Caco-2 (cell line): ENCODE measurements around the gene CIITA. TPM values are rescaled to one million over a fixed set of nuclear protein-coding genes. Genes with fewer than 3 reads are reported as not detected.

ENCODE experiments used
- BruUV-seq: library from RNA; stranded (reverse); fragments of 400-500 nt; replicated peaks from 2 replicates; lab custom pipeline; 2021; lab: Mats Ljungman, UMichigan
- CTCF ChIA-PET: fragments of 300-600 bp; sonication (Branson Sonifier 250); formaldehyde crosslinking; loops from one replicate; lab custom pipeline; 2022; ENCODE audit warnings: antibody characterized with exemption; lab: Charles Lee
- POLR2A ChIA-PET: fragments of 300-600 bp; sonication (Branson Sonifier 250); formaldehyde crosslinking; loops from one replicate; lab custom pipeline; 2022; ENCODE audit warnings: antibody characterized with exemption; lab: Charles Lee
- DNase-seq, 2 experiments: peaks; one replicate each; pipeline versions ENCODE4 v3.0.0 to v3.0.0-alpha.2; 2020 to 2022
- H3K27me3 ChIP-seq: replicated peaks from 2 replicates; pipeline ENCODE4 v1.6.0; 2011; ENCODE audit warnings: low read length; ENCODE audit not compliant: control insufficient read depth, insufficient read depth
- H3K36me3 ChIP-seq: 2 replicates; pipeline ENCODE4 v1.5.1; 2011; ENCODE audit warnings: low read length; ENCODE audit not compliant: control insufficient read depth, insufficient read depth
- H3K4me1 ChIP-seq: fragments of 250-450 bp; sonication (Bioruptor Pico); 2 replicates; pipeline ENCODE4 v1.5.1; 2020; ENCODE audit warnings: mild to moderate bottlenecking
- H3K4me3 ChIP-seq: 2 replicates; pipeline ENCODE4 v1.5.1; 2011; ENCODE audit warnings: low read depth, mild to moderate bottlenecking, control low read depth, low read length
- H3K9me3 ChIP-seq: fragments of 250-450 bp; sonication (Bioruptor Pico); 2 replicates; pipeline ENCODE4 v1.5.1; 2020; ENCODE audit warnings: mild to moderate bottlenecking, moderate library complexity
- H3K27ac Mint-ChIP-seq: one replicate; pipeline ENCODE4 v1.8.0; 2022; ENCODE audit warnings: mixed read lengths; ENCODE audit not compliant: unreplicated experiment
- H3K27me3 Mint-ChIP-seq: one replicate; pipeline ENCODE4 v1.8.0; 2022; ENCODE audit warnings: mixed read lengths; ENCODE audit not compliant: insufficient read depth, unreplicated experiment
- H3K36me3 Mint-ChIP-seq: one replicate; pipeline ENCODE4 v1.8.0; 2022; ENCODE audit warnings: mild to moderate bottlenecking, mixed read lengths; ENCODE audit not compliant: insufficient read depth, unreplicated experiment
- H3K4me1 Mint-ChIP-seq: one replicate; pipeline ENCODE4 v1.8.0; 2022; ENCODE audit warnings: low read depth, mixed read lengths; ENCODE audit not compliant: unreplicated experiment
- H3K4me3 Mint-ChIP-seq: one replicate; pipeline ENCODE4 v1.8.0; 2022; ENCODE audit warnings: mild to moderate bottlenecking, moderate library complexity, mixed read lengths; ENCODE audit not compliant: unreplicated experiment
- H3K9me3 Mint-ChIP-seq: one replicate; pipeline ENCODE4 v1.8.0; 2022; ENCODE audit warnings: mixed read lengths; ENCODE audit not compliant: unreplicated experiment
- intact Hi-C: fragments of 100-400 bp; cut with micrococcal nuclease; formaldehyde crosslinking; loops from one replicate; pipeline ENCODE4 v1.10.0; 2022; ENCODE audit not compliant: unreplicated experiment
- total RNA-seq: library from RNA; stranded (reverse); gene quantifications from 2 replicates; pipeline ENCODE4 v1.2.3, GENCODE V29; 2022
- TF ChIP-seq, protein P1 (sequence below), 2 experiments: fragments of 200-600 bp in 1 of 2; IDR thresholded peaks; 1 replicate in 1 of 2; 2 replicates in 1 of 2; pipeline versions ENCODE4 v1.5.1 to v1.8.0; 2011 to 2022; ENCODE audit warnings: antibody characterized with exemption in 1 of 2, control low read depth in 1 of 2, inconsistent platforms in 1 of 2, low read depth in 1 of 2, low read length in 1 of 2, mild to moderate bottlenecking in 1 of 2, moderate library complexity in 1 of 2; ENCODE audit not compliant: insufficient read depth in 1 of 2, severe bottlenecking in 1 of 2, unreplicated experiment in 1 of 2

CIITA gene
- total RNA-seq, 1 experiment from 2014 or later = 0.27 TPM

DNA sequence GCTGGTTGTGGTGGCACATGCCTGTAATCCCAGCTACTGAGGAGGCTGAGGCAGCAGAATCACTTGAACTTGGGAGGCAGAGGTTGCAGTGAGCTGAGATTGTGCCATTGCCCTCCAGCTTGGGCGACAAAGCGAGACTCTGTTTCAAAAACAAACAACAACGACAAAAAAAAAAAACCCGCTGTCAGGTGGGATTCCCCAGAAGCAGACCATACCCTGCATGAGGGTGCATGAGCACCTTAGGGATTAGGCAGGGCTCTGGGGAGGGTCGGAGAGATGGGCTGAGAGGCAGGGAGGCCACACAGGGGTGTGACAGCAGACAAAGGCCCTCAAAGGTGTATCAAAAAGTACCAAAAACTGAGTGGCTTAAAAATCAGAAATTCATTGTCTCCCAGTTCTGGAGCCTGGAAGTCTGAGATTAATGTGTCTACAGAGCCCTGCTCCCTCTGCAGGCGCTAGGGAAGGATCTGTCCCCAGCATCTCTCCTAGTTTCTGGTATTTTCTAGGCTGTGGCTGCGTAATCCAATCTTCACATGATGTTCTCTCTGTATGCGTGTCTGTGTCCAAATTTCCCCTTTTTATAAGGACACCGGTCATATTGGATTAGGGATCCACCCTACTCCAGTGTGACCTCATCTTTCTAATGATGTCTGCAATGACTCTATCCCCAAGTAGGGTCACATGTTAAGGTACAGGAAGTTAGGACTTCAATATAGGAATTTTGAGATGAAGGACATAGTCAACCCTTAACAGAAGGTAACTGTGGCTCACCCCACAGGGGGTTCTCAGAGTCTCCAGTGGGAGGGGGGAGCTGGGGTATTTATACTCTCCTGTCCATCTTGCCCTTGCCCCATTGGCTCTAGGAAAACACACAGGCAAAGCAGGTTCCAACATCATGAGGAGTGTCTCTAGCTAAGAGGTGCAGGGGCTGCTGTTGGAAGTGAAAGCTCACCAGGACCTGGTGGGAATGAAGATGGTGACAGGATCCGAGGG is 44.8 kb upstream of the CIITA start:
- Mint-ChIP-seq H3K27ac (no peak overlapping the region), H3K36me3 (no peaks in the 10 kb centered on the region), H3K27me3 (peaks cover 2% of the 10 kb centered on the region), H3K9me3 (no peaks in the 10 kb centered on the region), H3K4me3 (no peak overlapping the region), H3K4me1 (no peaks in the 10 kb centered on the region)
- POLR2A ChIA-PET = no interaction called here
- no peaks in the 10 kb centered on the region for H3K27me3 ChIP-seq
- BruUV-seq = no TSS peak
- H3K9me3 ChIP-seq = no peaks in the 10 kb centered on the region
- no peak overlapping the region for H3K4me3 ChIP-seq
- intact Hi-C loops = no loop called here
- H3K4me1 ChIP-seq = no peaks in the 10 kb centered on the region
- TF ChIP-seq, protein P1, sequence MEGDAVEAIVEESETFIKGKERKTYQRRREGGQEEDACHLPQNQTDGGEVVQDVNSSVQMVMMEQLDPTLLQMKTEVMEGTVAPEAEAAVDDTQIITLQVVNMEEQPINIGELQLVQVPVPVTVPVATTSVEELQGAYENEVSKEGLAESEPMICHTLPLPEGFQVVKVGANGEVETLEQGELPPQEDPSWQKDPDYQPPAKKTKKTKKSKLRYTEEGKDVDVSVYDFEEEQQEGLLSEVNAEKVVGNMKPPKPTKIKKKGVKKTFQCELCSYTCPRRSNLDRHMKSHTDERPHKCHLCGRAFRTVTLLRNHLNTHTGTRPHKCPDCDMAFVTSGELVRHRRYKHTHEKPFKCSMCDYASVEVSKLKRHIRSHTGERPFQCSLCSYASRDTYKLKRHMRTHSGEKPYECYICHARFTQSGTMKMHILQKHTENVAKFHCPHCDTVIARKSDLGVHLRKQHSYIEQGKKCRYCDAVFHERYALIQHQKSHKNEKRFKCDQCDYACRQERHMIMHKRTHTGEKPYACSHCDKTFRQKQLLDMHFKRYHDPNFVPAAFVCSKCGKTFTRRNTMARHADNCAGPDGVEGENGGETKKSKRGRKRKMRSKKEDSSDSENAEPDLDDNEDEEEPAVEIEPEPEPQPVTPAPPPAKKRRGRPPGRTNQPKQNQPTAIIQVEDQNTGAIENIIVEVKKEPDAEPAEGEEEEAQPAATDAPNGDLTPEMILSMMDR (IDR thresholded peaks at IDR 0.05; ENCODE audit: insufficient read depth in 1 of 2, low read depth in 1 of 2, low read length in 1 of 2, severe bottlenecking in 1 of 2, unreplicated experiment in 1 of 2) = no peak
- CTCF ChIA-PET = no interaction called here
- H3K36me3 ChIP-seq = no peaks in the 10 kb centered on the region
- DNase-seq = no peak

GRCh38 chr16:10833271-10833670 is 43.7 kb upstream of the CIITA start:
- ChIA-PET POLR2A (no interaction called here), CTCF (no interaction called here)
- Mint-ChIP-seq H3K4me1 (no peaks in the 10 kb centered on the region), H3K9me3 (no peaks in the 10 kb centered on the region), H3K4me3 (no peak overlapping the region), H3K36me3 (no peaks in the 10 kb centered on the region), H3K27ac (no peak overlapping the region), H3K27me3 (peaks cover 2% of the 10 kb centered on the region)
- intact Hi-C loops = no loop called here
- TF ChIP-seq, protein P1 (IDR thresholded peaks at IDR 0.05; ENCODE audit: insufficient read depth in 1 of 2, low read depth in 1 of 2, low read length in 1 of 2, severe bottlenecking in 1 of 2, unreplicated experiment in 1 of 2) = no peak
- Histone ChIP-seq H3K4me1 (no peaks in the 10 kb centered on the region), H3K9me3 (no peaks in the 10 kb centered on the region), H3K4me3 (no peak overlapping the region), H3K27me3 (no peaks in the 10 kb centered on the region), H3K36me3 (no peaks in the 10 kb centered on the region)
- DNase-seq = no peak
- BruUV-seq = no TSS peak

DNA sequence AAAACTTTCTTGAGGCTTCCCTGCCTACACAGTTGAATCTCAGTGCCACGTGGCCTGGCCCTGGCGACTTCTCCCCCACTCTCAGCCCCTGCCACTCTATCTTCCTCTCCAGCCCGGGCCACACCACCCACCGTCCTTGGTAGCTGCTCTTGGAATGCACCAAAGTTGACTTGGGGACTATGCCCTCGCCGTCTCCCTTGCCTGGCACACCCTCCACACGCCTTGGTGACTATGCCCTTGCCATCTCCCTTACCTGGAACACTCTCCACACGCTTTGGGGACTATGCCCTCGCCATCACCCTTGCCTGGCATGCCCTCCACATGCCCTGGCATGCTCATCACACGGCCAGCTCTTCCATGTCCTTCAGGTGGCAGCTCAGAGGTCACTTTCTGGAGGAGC is 42.9 kb upstream of the CIITA start:
- Histone ChIP-seq H3K4me3 (no peak overlapping the region), H3K36me3 (no peaks in the 10 kb centered on the region), H3K4me1 (no peaks in the 10 kb centered on the region), H3K27me3 (no peaks in the 10 kb centered on the region), H3K9me3 (no peaks in the 10 kb centered on the region)
- intact Hi-C loops = no loop called here
- Mint-ChIP-seq H3K9me3 (no peaks in the 10 kb centered on the region), H3K27me3 (peaks cover 2% of the 10 kb centered on the region), H3K36me3 (no peaks in the 10 kb centered on the region), H3K4me3 (no peak overlapping the region), H3K4me1 (no peaks in the 10 kb centered on the region), H3K27ac (no peak overlapping the region)
- POLR2A ChIA-PET = no interaction called here
- no TSS peak for BruUV-seq
- no peak for DNase-seq
- TF ChIP-seq, protein P1 (IDR thresholded peaks at IDR 0.05; ENCODE audit: insufficient read depth in 1 of 2, low read depth in 1 of 2, low read length in 1 of 2, severe bottlenecking in 1 of 2, unreplicated experiment in 1 of 2) = no peak
- CTCF ChIA-PET = no interaction called here
